HG03045 (cell line): ENCODE results near the gene PXT1.
"Not testable (repeated sequence)": the region's sequence is repeated elsewhere in the genome, so short reads cannot be mapped to it uniquely, and the experiment has no call there.

Source experiments
- ATAC-seq: cut with Tn5 transposase; IDR thresholded peaks from one replicate; pipeline ENCODE4 v1.9.1; 2021; ENCODE audit warnings: mild to moderate bottlenecking, moderate library complexity; ENCODE audit not compliant: unreplicated experiment

The PXT1 gene

GRCh38 chr6:36444470-36444869 lies 1.8 kb upstream of the PXT1 start:
- no peak for ATAC-seq

GRCh38 chr6:36443471-36444428 lies 1.1 kb upstream of the PXT1 start:
- ATAC-seq: no peak

GRCh38 chr6:36442103-36442670 lies 467 bp downstream of the PXT1 start:
- ATAC-seq: no peak

GRCh38 chr6:36441307-36441894 lies 1.3 kb downstream of the PXT1 start:
- ATAC-seq: peak; percentile 61

GRCh38 chr6:36436466-36436865 lies 6.2 kb downstream of the PXT1 start:
- ATAC-seq: no peak

GRCh38 chr6:36432151-36432671 lies 10.4 kb downstream of the PXT1 start:
- no peak for ATAC-seq

GRCh38 chr6:36431197-36431596 lies 11.5 kb downstream of the PXT1 start:
- no peak for ATAC-seq

- no peak for ATAC-seq
Measured at GRCh38 chr6:36430351-36430750, 12.3 kb downstream of the PXT1 start.

- no peak for ATAC-seq
Measured at GRCh38 chr6:36428911-36429310, 13.7 kb downstream of the PXT1 start.

- no peak for ATAC-seq
Measured at GRCh38 chr6:36426622-36427021, 16.0 kb downstream of the PXT1 start.

GRCh38 chr6:36423101-36423824 lies 19.4 kb downstream of the PXT1 start:
- ATAC-seq: peak; percentile 95

- no peak for ATAC-seq
Measured at GRCh38 chr6:36422714-36423100, 19.9 kb downstream of the PXT1 start.

GRCh38 chr6:36419310-36419709 lies 23.3 kb downstream of the PXT1 start:
- ATAC-seq: no peak

GRCh38 chr6:36418558-36418957 lies 24.1 kb downstream of the PXT1 start:
- ATAC-seq: no peak

- ATAC-seq: no peak
Measured at GRCh38 chr6:36414481-36414880, 28.2 kb downstream of the PXT1 start.

- no peak for ATAC-seq
Measured at GRCh38 chr6:36413489-36414480, 28.9 kb downstream of the PXT1 start.

- not testable (repeated sequence) for ATAC-seq
Measured at GRCh38 chr6:36409718-36410117, 32.9 kb downstream of the PXT1 start.

- no peak for ATAC-seq
Measured at GRCh38 chr6:36404164-36404563, 38.5 kb downstream of the PXT1 start.

GRCh38 chr6:36402481-36402880 lies 40.2 kb downstream of the PXT1 start:
- no peak for ATAC-seq

- ATAC-seq: no peak
Measured at GRCh38 chr6:36399970-36400369, 42.7 kb downstream of the PXT1 start.
